Body of pancreas (tissue), 4 donors: ENCODE data around the gene EIF4EBP2. TPM values are rescaled to one million over a fixed set of nuclear protein-coding genes. Genes with fewer than 3 reads are reported as not detected.

Experiments
- ATAC-seq: fragments of 150-250 bp; one replicate; pipeline ENCODE4 v1.9.1; 2016
- DNase-seq, 4 donors: peaks; one replicate each; pipeline ENCODE4 v3.0.0-alpha.2; 2019
- H3K27ac ChIP-seq, 4 donors: fragments of 200-600 bp; sonication (generic); 1 replicate in 3 of 4; 2 replicates in 1 of 4; pipeline versions ENCODE4 v1.5.1 to v1.6.1; 2016 to 2019; ENCODE audit warnings: mild to moderate bottlenecking in 1 of 4, mixed read lengths in 1 of 4, moderate library complexity in 1 of 4
- H3K27me3 ChIP-seq, 2 donors: fragments of 200-600 bp; sonication (generic); one replicate each; pipeline ENCODE4 v1.6.0; 2016; ENCODE audit warnings: mild to moderate bottlenecking in 1 of 2
- H3K36me3 ChIP-seq, 2 donors: fragments of 200-600 bp; sonication (generic); replicated peaks in 1 of 2; 2 replicates each; pipeline ENCODE4 v1.5.1; 2016; ENCODE audit warnings: low read depth in 2 of 2; ENCODE audit not compliant: insufficient read depth in 1 of 2
- H3K4me1 ChIP-seq: fragments of 200-600 bp; sonication (generic); one replicate; pipeline ENCODE4 v1.6.0; 2016
- H3K4me3 ChIP-seq, 2 donors: fragments of 200-600 bp; sonication (generic); 1 replicate in 1 of 2; 2 replicates in 1 of 2; pipeline ENCODE4 v1.5.1; 2016 to 2019
- H3K9me3 ChIP-seq, 3 donors: fragments of 200-600 bp; sonication (generic); 1 replicate in 2 of 3; 2 replicates in 1 of 3; pipeline ENCODE4 v1.5.1; 2016
- CTCF ChIP-seq, 7 experiments: fragments of 450-650 bp in 4 of 7; fragments of 200-600 bp in 3 of 7; sonication (generic) in 3 of 7; IDR thresholded peaks; one replicate each; pipeline ENCODE4 v1.5.1; 2016 to 2019; ENCODE audit warnings: antibody characterized with exemption in 7 of 7
- POLR2A ChIP-seq, 3 donors: fragments of 450-650 bp; IDR thresholded peaks; one replicate each; pipeline ENCODE4 v1.6.1; 2016; ENCODE audit warnings: antibody characterized with exemption in 3 of 3, mild to moderate bottlenecking in 2 of 3
- WGBS, 2 donors: methylation state at CpG; one replicate each; pipeline ENCODE4 v1.1.5; 2017; 5-methylcytosine and 5-hydroxymethylcytosine counted together
- intact Hi-C: fragments of 100-400 bp; cut with DNase I; formaldehyde crosslinking; loops from one replicate; pipeline ENCODE4 v1.15.1; 2023
- total RNA-seq, 2 donors: library from RNA; depleted of rRNA; stranded (reverse); fragments of >200 nt; gene quantifications; one replicate each; pipeline ENCODE4 v1.1.0, GENCODE V29; 2016

EIF4EBP2 gene
- total RNA-seq, 2 donors from 2014 or later, result 44.9 to 47.1 TPM

DNA sequence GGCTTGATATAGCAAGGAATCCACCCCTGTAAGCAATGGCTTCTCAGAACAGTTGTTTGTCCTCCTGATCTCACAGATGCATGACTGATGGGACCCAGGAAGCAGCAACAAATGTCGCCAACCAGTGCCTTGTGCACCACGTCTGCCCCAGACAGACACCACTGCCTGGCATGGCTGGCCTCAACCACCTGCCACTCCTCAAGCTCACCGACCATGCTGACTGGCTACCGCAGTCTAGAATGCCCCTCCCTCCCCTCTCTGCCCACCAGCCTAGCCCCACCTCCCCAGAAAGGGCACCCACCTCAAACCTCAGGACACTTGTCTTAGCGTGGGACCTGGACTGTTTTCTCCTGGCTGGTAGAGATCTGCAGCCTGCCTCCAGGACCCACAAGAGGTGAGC is 45.5 kb upstream of the EIF4EBP2 start:
- Histone ChIP-seq H3K4me1 (no peaks in the 10 kb centered on the region), H3K9me3 (no peaks in the 10 kb centered on the region), H3K36me3 (no peaks in the 10 kb centered on the region), H3K4me3 (no peak overlapping the region), H3K27me3 (no peaks in the 10 kb centered on the region), H3K27ac (no peak overlapping the region)
- no peak for ATAC-seq
- no peak for TF ChIP-seq POLR2A (IDR thresholded peaks at IDR 0.05)
- no peak for TF ChIP-seq CTCF (IDR thresholded peaks at IDR 0.05)
- WGBS, 2 donors, result 75 to 88% methylated on average over 1 to 5 of the region's 5 CpGs
- no peak for DNase-seq
- intact Hi-C loops, result no loop called here

- TF ChIP-seq CTCF (IDR thresholded peaks at IDR 0.05), result no peak
- TF ChIP-seq POLR2A (IDR thresholded peaks at IDR 0.05), result no peak
These were observed 44.9 kb upstream of the EIF4EBP2 start for GRCh38 chr10:70359017-70359550.

DNA sequence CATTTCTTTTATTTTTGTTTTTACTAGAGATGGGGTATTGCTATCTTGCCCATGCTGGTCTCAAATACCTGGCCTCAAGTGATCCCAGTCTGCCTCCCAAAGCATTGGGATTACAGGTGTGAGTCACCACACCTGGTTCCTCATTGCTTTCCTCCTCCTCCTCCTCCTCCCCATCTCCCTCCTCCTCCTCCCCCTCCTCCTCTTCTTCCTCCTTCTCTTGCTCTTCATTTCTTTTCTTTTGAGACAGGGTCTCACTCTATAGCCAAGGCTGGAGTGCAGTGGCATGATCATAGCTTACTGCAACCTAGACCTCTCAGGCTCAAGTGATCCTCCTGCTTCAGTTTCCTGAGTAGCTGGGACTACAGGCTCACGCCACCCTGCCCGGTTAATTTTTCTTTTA is 43.7 kb upstream of the EIF4EBP2 start:
- TF ChIP-seq CTCF (IDR thresholded peaks at IDR 0.05), result no peak
- H3K4me1 ChIP-seq, result peaks cover 11% of the 10 kb centered on the region
- H3K9me3 ChIP-seq, result no peaks in the 10 kb centered on the region
- H3K4me3 ChIP-seq, result no peak overlapping the region
- intact Hi-C loops, result loop anchor here (5.0 kb wide), 1 partner anchor 128 kb away; the partner anchor contains the start of gene PPA1
- DNase-seq (no peak), ATAC-seq (no peak)
- no peaks in the 10 kb centered on the region for H3K27me3 ChIP-seq
- 100% methylated on average over 2 of the region's 2 CpGs for WGBS, 2 donors
- no peaks in the 10 kb centered on the region for H3K36me3 ChIP-seq
- H3K27ac ChIP-seq, result no peak overlapping the region

More at GRCh38 chr10:70359017-70359550, 44.9 kb upstream of the EIF4EBP2 start:
- DNase-seq, result no peak
- Histone ChIP-seq H3K4me1 (peaks cover 4% of the 10 kb centered on the region), H3K4me3 (no peak overlapping the region), H3K27me3 (no peaks in the 10 kb centered on the region), H3K27ac (no peak overlapping the region), H3K36me3 (no peaks in the 10 kb centered on the region), H3K9me3 (no peaks in the 10 kb centered on the region)
- intact Hi-C loops, result no loop called here
- ATAC-seq, result no peak
- WGBS, 2 donors, result 68 to 91% methylated on average over 4 of the region's 4 CpGs

DNA sequence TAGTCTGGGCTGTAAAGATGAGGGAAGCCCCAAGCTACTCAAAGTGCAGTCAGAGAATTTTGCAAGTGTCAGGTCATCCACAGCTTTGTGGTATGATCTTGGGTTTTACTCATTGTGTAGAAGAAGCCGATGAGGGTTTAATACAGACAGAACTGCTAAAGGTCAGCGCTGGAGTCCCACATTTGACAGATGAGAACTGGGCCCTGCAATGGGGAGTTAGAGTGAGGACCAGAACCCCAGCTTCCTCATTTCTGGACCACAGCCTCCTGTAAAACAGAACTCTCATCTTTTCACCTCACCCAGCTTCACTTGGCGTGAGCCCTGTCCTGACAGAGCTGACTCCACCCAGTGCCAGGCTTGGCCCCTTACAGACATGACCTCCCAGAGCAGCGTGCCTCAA is 41.6 kb upstream of the EIF4EBP2 start:
- no peaks in the 10 kb centered on the region for H3K36me3 ChIP-seq
- DNase-seq, result no peak
- H3K4me1 ChIP-seq, result peaks cover 11% of the 10 kb centered on the region
- WGBS, 2 donors, result 91 to 100% methylated on average over 2 to 4 of the region's 4 CpGs
- no peak for ATAC-seq
- H3K27ac ChIP-seq, result no peak overlapping the region
- no peaks in the 10 kb centered on the region for H3K27me3 ChIP-seq
- intact Hi-C loops, result loop anchor here (5.0 kb wide), 1 partner anchor 130 kb away; the partner anchor contains the start of gene PPA1
- H3K9me3 ChIP-seq, result no peaks in the 10 kb centered on the region
- H3K4me3 ChIP-seq, result no peak overlapping the region
- TF ChIP-seq POLR2A (IDR thresholded peaks at IDR 0.05), result no peak
- no peak for TF ChIP-seq CTCF (IDR thresholded peaks at IDR 0.05)

DNA sequence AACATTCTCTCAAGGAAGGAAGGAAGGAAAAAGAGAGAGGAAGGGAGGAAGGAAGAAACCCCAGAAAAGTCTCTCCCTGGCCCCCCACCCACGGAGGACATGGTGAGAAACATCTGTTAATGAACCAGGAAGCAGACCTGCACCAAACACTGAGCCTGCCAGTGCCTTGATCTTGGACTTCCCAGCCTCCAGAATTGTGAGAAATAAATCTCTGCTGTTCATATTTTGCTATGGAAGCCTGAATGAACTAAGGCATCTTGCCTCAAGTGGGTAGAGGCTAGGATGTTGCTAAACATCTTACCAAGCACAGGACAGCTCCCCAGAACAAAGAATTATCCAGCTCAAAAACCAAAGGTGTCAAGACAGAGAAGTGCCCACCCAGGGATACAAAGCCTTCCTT is 40.7 kb upstream of the EIF4EBP2 start:
- ATAC-seq (no peak), DNase-seq (no peak)
- TF ChIP-seq CTCF (IDR thresholded peaks at IDR 0.05) (no peak), POLR2A (IDR thresholded peaks at IDR 0.05) (no peak)
- H3K36me3 ChIP-seq, result no peaks in the 10 kb centered on the region
- 60 to 67% methylated on average over 1 of the region's 1 CpG for WGBS, 2 donors
- no peaks in the 10 kb centered on the region for H3K9me3 ChIP-seq
- no peak overlapping the region for H3K4me3 ChIP-seq
- intact Hi-C loops, result loop anchor here (5.0 kb wide), 1 partner anchor 131 kb away; the partner anchor contains the start of gene PPA1
- H3K4me1 ChIP-seq, result peaks cover 11% of the 10 kb centered on the region
- no peaks in the 10 kb centered on the region for H3K27me3 ChIP-seq
- no peak overlapping the region for H3K27ac ChIP-seq
